Measurements from ENCODE around the gene WFDC11.

- TF ChIP-seq CTCF (IDR thresholded peaks at IDR 0.05) (no peak), POLR2A (IDR thresholded peaks at IDR 0.05) (no peak)
These were observed 22.5 kb downstream of the WFDC11 start for GRCh38 chr20:45647441-45648050.

Measured in body of pancreas (tissue), 4 donors.